ENCODE data around the gene C2orf49. TPM values are rescaled to one million over a fixed set of nuclear protein-coding genes. Genes with fewer than 3 reads are reported as not detected.

The C2orf49 gene
- total RNA-seq, 1 donor from 2014 or later = 15.8 TPM

- Mint-ChIP-seq H3K9me3 (ENCODE audit: unreplicated experiment) (no peaks in the 10 kb centered on the region), H3K36me3 (ENCODE audit: low read depth, unreplicated experiment) (no peaks in the 10 kb centered on the region), H3K27me3 (ENCODE audit: unreplicated experiment) (peaks cover 9% of the 10 kb centered on the region), H3K4me1 (ENCODE audit: unreplicated experiment) (peaks cover 30% of the 10 kb centered on the region), H3K4me3 (ENCODE audit: unreplicated experiment) (peak overlapping the region; percentile 97), H3K27ac (ENCODE audit: unreplicated experiment) (peak overlapping the region; percentile 72)
- TF ChIP-seq CTCF (IDR thresholded peaks at IDR 0.05; ENCODE audit: unreplicated experiment) = no peak
- no peak for DNase-seq (ENCODE audit: low spot score)
Observed at GRCh38 chr2:105329197-105329554, 8.2 kb upstream of the C2orf49 start.

- peaks cover 25% of the 10 kb centered on the region for H3K4me1 Mint-ChIP-seq (ENCODE audit: unreplicated experiment)
- H3K27me3 Mint-ChIP-seq (ENCODE audit: unreplicated experiment) = peaks cover 7% of the 10 kb centered on the region
- no peaks in the 10 kb centered on the region for H3K36me3 Mint-ChIP-seq (ENCODE audit: low read depth, unreplicated experiment)
- H3K4me3 Mint-ChIP-seq (ENCODE audit: unreplicated experiment) = peak within 1 kb of the TSS; percentile 97
- peak; percentile 69 for DNase-seq (ENCODE audit: low spot score)
- H3K27ac Mint-ChIP-seq (ENCODE audit: unreplicated experiment) = peak within 1 kb of the TSS; percentile 72
- H3K9me3 Mint-ChIP-seq (ENCODE audit: unreplicated experiment) = no peaks in the 10 kb centered on the region
- TF ChIP-seq CTCF (IDR thresholded peaks at IDR 0.05; ENCODE audit: unreplicated experiment) = no peak
Observed at GRCh38 chr2:105329561-105330495, 7.5 kb upstream of the C2orf49 start, which contains the start of gene TGFBRAP1. Gene TGFBRAP1, minus strand, starts transcription at chr2:105329735. Its CDS starts 21,434 bp downstream, at chr2:105308301.

GRCh38 chr2:105330681-105331375 lies 6.5 kb upstream of the C2orf49 start:
- Mint-ChIP-seq H3K27ac (ENCODE audit: unreplicated experiment) (no peak overlapping the region), H3K4me1 (ENCODE audit: unreplicated experiment) (peaks cover 15% of the 10 kb centered on the region), H3K36me3 (ENCODE audit: low read depth, unreplicated experiment) (no peaks in the 10 kb centered on the region), H3K4me3 (ENCODE audit: unreplicated experiment) (no peak overlapping the region), H3K27me3 (ENCODE audit: unreplicated experiment) (peaks cover 7% of the 10 kb centered on the region), H3K9me3 (ENCODE audit: unreplicated experiment) (no peaks in the 10 kb centered on the region)
- DNase-seq (ENCODE audit: low spot score) = no peak
- TF ChIP-seq CTCF (IDR thresholded peaks at IDR 0.05; ENCODE audit: unreplicated experiment) = no peak

GRCh38 chr2:105334211-105334610 lies 3.1 kb upstream of the C2orf49 start:
- H3K9me3 Mint-ChIP-seq (ENCODE audit: unreplicated experiment) = no peaks in the 10 kb centered on the region

More at GRCh38 chr2:105334211-105334610, 3.1 kb upstream of the C2orf49 start:
- Mint-ChIP-seq H3K27me3 (ENCODE audit: unreplicated experiment) (peaks cover 8% of the 10 kb centered on the region), H3K36me3 (ENCODE audit: low read depth, unreplicated experiment) (no peaks in the 10 kb centered on the region), H3K27ac (ENCODE audit: unreplicated experiment) (no peak overlapping the region), H3K4me3 (ENCODE audit: unreplicated experiment) (no peak overlapping the region), H3K4me1 (ENCODE audit: unreplicated experiment) (peaks cover 19% of the 10 kb centered on the region)
- no peak for DNase-seq (ENCODE audit: low spot score)
- TF ChIP-seq CTCF (IDR thresholded peaks at IDR 0.05; ENCODE audit: unreplicated experiment) = no peak
